ENCODE data around the gene CLDN34.
A peak's percentile ranks its signal among the peaks of the same experiment; 100 is the strongest.

CLDN34 gene

DNA sequence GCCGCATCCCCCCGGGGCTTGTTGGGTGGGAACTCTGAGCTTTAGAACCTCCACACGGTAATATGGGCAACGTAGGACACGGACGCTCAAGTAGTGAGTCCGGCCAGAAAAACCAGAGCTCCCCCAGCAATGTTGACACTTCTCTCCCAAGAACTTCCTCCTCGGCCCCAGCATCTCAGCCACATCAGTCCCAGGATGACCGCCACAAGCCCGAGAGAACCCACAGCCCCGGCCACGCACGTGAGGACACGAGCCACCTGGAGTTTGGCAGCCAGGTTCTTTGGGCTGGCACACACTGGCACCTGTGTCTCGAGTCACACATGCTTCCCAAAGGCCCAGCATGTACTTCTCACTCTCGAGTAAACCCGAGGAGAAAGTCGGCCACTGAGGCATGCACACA, 16.3 kb downstream of the CLDN34 start:
- Histone ChIP-seq H3K4me3 (ENCODE audit: low read depth, low read length) (no peak overlapping the region), H2BK5ac (ENCODE audit: low read depth, low read length, poor library complexity) (no peak overlapping the region), H2BK12ac (ENCODE audit: low read length) (no peak overlapping the region), H3K18ac (ENCODE audit: low read length) (no peak overlapping the region), H3K79me1 (ENCODE audit: low read length) (no peaks in the 10 kb centered on the region), H2BK120ac (ENCODE audit: insufficient read depth, low read length, poor library complexity) (no peak overlapping the region), H2AK5ac (ENCODE audit: low read length) (no peak overlapping the region), H3K9ac (ENCODE audit: low read length) (no peak overlapping the region), H3K9me3 (ENCODE audit: insufficient read depth, low read depth, low read length) (no peaks in the 10 kb centered on the region), H3K36me3 (ENCODE audit: control insufficient read depth in 1 of 2, insufficient read depth in 2 of 2, low read length in 2 of 2) (no peaks in the 10 kb centered on the region), H3K27ac (ENCODE audit: low read depth, low read length) (no peak overlapping the region), H3K4ac (ENCODE audit: low read depth, low read length) (no peak overlapping the region), H4K8ac (ENCODE audit: low read depth, low read length) (no peak overlapping the region), H4K12ac (ENCODE audit: low read depth, low read length) (no peak overlapping the region), H2AFZ (ENCODE audit: insufficient read depth, low read length, poor library complexity) (no peak overlapping the region), H3K79me2 (ENCODE audit: control insufficient read depth, insufficient read depth, low read length, poor library complexity) (no peaks in the 10 kb centered on the region), H3K14ac (ENCODE audit: low read length) (no peak overlapping the region), H3K4me1 (ENCODE audit: control insufficient read depth in 1 of 2, insufficient read depth in 2 of 2, low read length in 2 of 2) (peaks cover 0 to 2% of the 10 kb centered on the region in 2 experiments), H3K27me3 (ENCODE audit: insufficient read depth, low read length) (no peaks in the 10 kb centered on the region), H4K91ac (ENCODE audit: low read depth, low read length) (no peak overlapping the region), H3K23ac (ENCODE audit: low read length) (no peak overlapping the region), H3K4me2 (ENCODE audit: low read length) (no peak overlapping the region)
- WGBS (ENCODE audit: extremely low coverage, insufficient coverage, insufficient read length), result no CpG with 5 or more reads among the region's 18 CpGs
- no peak for DNase-seq

DNA sequence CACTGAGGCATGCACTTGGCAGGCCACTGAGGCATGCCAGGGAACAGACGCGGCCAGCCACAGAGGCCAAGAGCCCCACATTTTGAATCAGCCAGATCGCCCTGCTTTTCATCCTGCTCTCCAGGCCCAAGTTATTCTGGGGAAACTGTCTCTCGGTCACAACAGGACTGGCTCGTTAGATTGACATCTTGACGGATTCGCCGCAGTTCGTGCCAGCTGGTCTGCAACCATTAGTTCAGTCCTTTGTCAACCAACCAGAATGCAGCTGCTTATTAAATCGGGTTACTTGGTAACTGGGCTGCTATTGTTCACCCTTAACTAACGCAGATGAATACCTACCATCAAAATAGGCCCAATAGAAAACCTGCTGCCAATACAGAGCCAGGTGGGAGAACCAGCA, 16.7 kb downstream of the CLDN34 start:
- WGBS (ENCODE audit: extremely low coverage, insufficient coverage, insufficient read length), result no CpG with 5 or more reads among the region's 11 CpGs

DNA sequence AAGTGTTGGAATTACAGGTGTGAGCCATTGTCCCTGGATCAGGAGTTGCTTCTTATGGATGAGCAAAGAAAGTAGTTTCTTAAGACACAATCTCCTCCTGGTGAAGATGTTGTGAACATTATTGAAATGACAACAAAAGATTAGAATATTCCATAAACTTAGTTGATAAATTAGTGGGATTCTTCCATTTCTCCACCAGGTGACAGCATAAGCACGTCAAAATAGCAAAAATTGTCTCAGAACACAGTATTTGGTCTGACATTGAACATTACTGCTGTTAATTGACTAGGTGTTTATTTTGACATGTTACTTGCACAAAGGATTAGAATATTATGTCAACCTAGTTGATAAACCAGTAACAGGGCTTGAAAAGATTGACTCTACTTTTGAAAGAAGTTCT, 21.6 kb downstream of the CLDN34 start:
- Histone ChIP-seq H3K79me2 (ENCODE audit: control insufficient read depth, insufficient read depth, low read length, poor library complexity) (no peaks in the 10 kb centered on the region), H2BK12ac (ENCODE audit: low read length) (no peak overlapping the region), H4K91ac (ENCODE audit: low read depth, low read length) (no peak overlapping the region), H3K9me3 (ENCODE audit: insufficient read depth, low read depth, low read length) (no peaks in the 10 kb centered on the region), H3K4ac (ENCODE audit: low read depth, low read length) (no peak overlapping the region), H2BK5ac (ENCODE audit: low read depth, low read length, poor library complexity) (no peak overlapping the region), H2BK120ac (ENCODE audit: insufficient read depth, low read length, poor library complexity) (no peak overlapping the region), H2AFZ (ENCODE audit: insufficient read depth, low read length, poor library complexity) (no peak overlapping the region), H3K36me3 (ENCODE audit: control insufficient read depth in 1 of 2, insufficient read depth in 2 of 2, low read length in 2 of 2) (no peaks in the 10 kb centered on the region), H3K79me1 (ENCODE audit: low read length) (no peaks in the 10 kb centered on the region), H3K27ac (ENCODE audit: low read depth, low read length) (no peak overlapping the region), H3K4me1 (ENCODE audit: control insufficient read depth in 1 of 2, insufficient read depth in 2 of 2, low read length in 2 of 2) (no peaks in the 10 kb centered on the region), H3K14ac (ENCODE audit: low read length) (no peak overlapping the region), H4K12ac (ENCODE audit: low read depth, low read length) (no peak overlapping the region), H3K23ac (ENCODE audit: low read length) (no peak overlapping the region), H4K8ac (ENCODE audit: low read depth, low read length) (no peak overlapping the region), H3K4me3 (ENCODE audit: low read depth, low read length) (no peak overlapping the region), H3K18ac (ENCODE audit: low read length) (no peak overlapping the region), H2AK5ac (ENCODE audit: low read length) (no peak overlapping the region), H3K4me2 (ENCODE audit: low read length) (no peak overlapping the region), H3K9ac (ENCODE audit: low read length) (no peak overlapping the region), H3K27me3 (ENCODE audit: insufficient read depth, low read length) (no peaks in the 10 kb centered on the region)
- no CpG with 5 or more reads among the region's 1 CpG for WGBS (ENCODE audit: extremely low coverage, insufficient coverage, insufficient read length)
- DNase-seq, result peak in 1 of 2 donors; percentile 56

More for the DNA sequence above, 16.7 kb downstream of the CLDN34 start:
- no peaks in the 10 kb centered on the region for H3K79me1 ChIP-seq (ENCODE audit: low read length)
- no peaks in the 10 kb centered on the region for H3K36me3 ChIP-seq (ENCODE audit: control insufficient read depth in 1 of 2, insufficient read depth in 2 of 2, low read length in 2 of 2)
- no peak overlapping the region for H3K23ac ChIP-seq (ENCODE audit: low read length)
- H3K27me3 ChIP-seq (ENCODE audit: insufficient read depth, low read length), result no peaks in the 10 kb centered on the region
- no peak for DNase-seq
- no peak overlapping the region for H3K18ac ChIP-seq (ENCODE audit: low read length)
- H3K4ac ChIP-seq (ENCODE audit: low read depth, low read length), result no peak overlapping the region
- H3K9me3 ChIP-seq (ENCODE audit: insufficient read depth, low read depth, low read length), result no peaks in the 10 kb centered on the region
- no peak overlapping the region for H2AFZ ChIP-seq (ENCODE audit: insufficient read depth, low read length, poor library complexity)
- H3K4me2 ChIP-seq (ENCODE audit: low read length), result no peak overlapping the region
- H3K27ac ChIP-seq (ENCODE audit: low read depth, low read length), result no peak overlapping the region
- H4K12ac ChIP-seq (ENCODE audit: low read depth, low read length), result no peak overlapping the region
- no peak overlapping the region for H3K9ac ChIP-seq (ENCODE audit: low read length)
- no peak overlapping the region for H2BK120ac ChIP-seq (ENCODE audit: insufficient read depth, low read length, poor library complexity)
- H3K79me2 ChIP-seq (ENCODE audit: control insufficient read depth, insufficient read depth, low read length, poor library complexity), result no peaks in the 10 kb centered on the region
- H3K14ac ChIP-seq (ENCODE audit: low read length), result no peak overlapping the region
- no peak overlapping the region for H2BK12ac ChIP-seq (ENCODE audit: low read length)
- H4K8ac ChIP-seq (ENCODE audit: low read depth, low read length), result no peak overlapping the region
- no peak overlapping the region for H2BK5ac ChIP-seq (ENCODE audit: low read depth, low read length, poor library complexity)
- no peak overlapping the region for H2AK5ac ChIP-seq (ENCODE audit: low read length)
- no peak overlapping the region for H4K91ac ChIP-seq (ENCODE audit: low read depth, low read length)
- peaks cover 0 to 2% of the 10 kb centered on the region in 2 experiments for H3K4me1 ChIP-seq (ENCODE audit: control insufficient read depth in 1 of 2, insufficient read depth in 2 of 2, low read length in 2 of 2)
- H3K4me3 ChIP-seq (ENCODE audit: low read depth, low read length), result no peak overlapping the region

DNA sequence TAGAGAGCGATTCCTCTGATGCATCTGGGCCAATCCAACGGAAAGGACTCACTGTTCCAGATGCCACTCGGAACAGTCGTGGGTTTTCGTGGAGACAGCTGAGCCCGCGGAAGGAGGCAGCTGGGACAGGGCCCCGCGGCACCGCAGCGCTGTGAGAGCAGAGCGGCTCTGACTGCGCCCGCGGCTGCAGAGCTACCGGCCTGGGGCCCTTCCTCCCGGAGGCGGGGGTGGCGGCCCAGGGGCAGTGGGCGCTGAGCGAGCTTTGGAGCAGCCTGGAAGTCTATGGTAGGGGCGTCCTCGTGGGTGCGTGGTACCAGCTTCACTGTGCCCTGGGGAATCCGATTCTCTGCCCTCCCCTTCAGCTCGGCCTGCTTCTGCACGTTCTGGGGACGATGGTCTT, 24.9 kb downstream of the CLDN34 start:
- Histone ChIP-seq H2AK5ac (ENCODE audit: low read length) (no peak overlapping the region), H4K12ac (ENCODE audit: low read depth, low read length) (peak overlapping the region; percentile 54), H3K23ac (ENCODE audit: low read length) (no peak overlapping the region), H3K4me1 (ENCODE audit: control insufficient read depth in 1 of 2, insufficient read depth in 2 of 2, low read length in 2 of 2) (peaks cover 0 to 5% of the 10 kb centered on the region in 2 experiments), H3K4me2 (ENCODE audit: low read length) (no peak overlapping the region), H2BK120ac (ENCODE audit: insufficient read depth, low read length, poor library complexity) (no peak overlapping the region), H2BK5ac (ENCODE audit: low read depth, low read length, poor library complexity) (no peak overlapping the region), H3K9ac (ENCODE audit: low read length) (no peak overlapping the region), H3K14ac (ENCODE audit: low read length) (no peak overlapping the region), H2AFZ (ENCODE audit: insufficient read depth, low read length, poor library complexity) (no peak overlapping the region), H3K18ac (ENCODE audit: low read length) (no peak overlapping the region), H2BK12ac (ENCODE audit: low read length) (no peak overlapping the region), H3K27ac (ENCODE audit: low read depth, low read length) (no peak overlapping the region), H4K8ac (ENCODE audit: low read depth, low read length) (no peak overlapping the region), H3K79me2 (ENCODE audit: control insufficient read depth, insufficient read depth, low read length, poor library complexity) (no peaks in the 10 kb centered on the region), H3K36me3 (ENCODE audit: control insufficient read depth in 1 of 2, insufficient read depth in 2 of 2, low read length in 2 of 2) (peaks cover 0 to 2% of the 10 kb centered on the region in 2 experiments), H4K91ac (ENCODE audit: low read depth, low read length) (no peak overlapping the region), H3K4ac (ENCODE audit: low read depth, low read length) (no peak overlapping the region), H3K79me1 (ENCODE audit: low read length) (no peaks in the 10 kb centered on the region), H3K4me3 (ENCODE audit: low read depth, low read length) (no peak overlapping the region), H3K27me3 (ENCODE audit: insufficient read depth, low read length) (no peaks in the 10 kb centered on the region), H3K9me3 (ENCODE audit: insufficient read depth, low read depth, low read length) (no peaks in the 10 kb centered on the region)
- DNase-seq, result no peak
- WGBS (ENCODE audit: extremely low coverage, insufficient coverage, insufficient read length), result no CpG with 5 or more reads among the region's 28 CpGs

Data from trophoblast cell (in vitro differentiated cells and primary cell).